ENCODE measurements around the gene FBXO31. TPM values are rescaled to one million over a fixed set of nuclear protein-coding genes. Genes with fewer than 3 reads are reported as not detected.

Gene FBXO31
- total RNA-seq, 2 donors from 2014 or later: 18.6 to 22.1 TPM

DNA sequence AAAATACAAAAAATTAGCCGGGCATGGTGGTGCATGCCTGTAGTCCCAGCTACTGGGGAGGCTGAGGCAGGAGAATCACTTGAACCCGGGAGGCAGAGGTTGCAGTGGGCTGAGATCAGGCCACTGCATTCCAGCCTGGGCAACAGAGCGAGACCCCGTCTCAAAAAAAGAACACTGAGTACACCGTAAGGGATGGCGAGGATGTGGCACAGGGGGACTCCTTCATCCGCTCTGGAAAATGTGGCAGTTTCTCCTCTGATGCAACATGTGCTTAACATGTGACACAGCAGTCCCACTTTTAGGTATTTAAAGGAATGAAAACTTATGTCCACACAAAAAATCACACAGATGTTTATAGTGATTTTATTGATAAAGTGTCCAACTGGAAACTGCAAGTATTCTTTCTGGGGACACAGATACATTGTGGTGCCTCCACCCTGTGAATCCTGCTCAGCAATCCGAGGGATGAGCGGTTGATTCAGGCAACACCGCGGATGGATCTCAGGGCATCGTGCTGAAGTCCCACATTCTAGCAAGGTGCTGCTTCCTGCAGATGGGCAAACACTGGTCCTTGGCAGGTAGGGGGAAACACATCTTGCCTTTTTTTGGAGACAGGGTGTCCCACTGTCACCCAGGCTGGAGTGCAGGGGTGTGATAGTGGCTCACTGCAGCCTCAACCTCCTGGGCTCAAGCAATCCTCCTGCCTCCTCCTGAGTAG is 62.9 kb downstream of the FBXO31 start:
- Mint-ChIP-seq H3K27ac (no peak overlapping the region), H3K27me3 (ENCODE audit: insufficient read depth) (no peaks in the 10 kb centered on the region), H3K4me3 (no peak overlapping the region), H3K36me3 (ENCODE audit: low read depth) (no peaks in the 10 kb centered on the region), H3K4me1 (peaks cover 8% of the 10 kb centered on the region), H3K9me3 (no peaks in the 10 kb centered on the region)
- no peak overlapping the region for H3K27ac ChIP-seq (ENCODE audit: low read depth, low read length)
- H3K9ac ChIP-seq (ENCODE audit: extremely low read depth, low read length, poor library complexity, severe bottlenecking): no peak overlapping the region
- TF ChIP-seq, protein P1, sequence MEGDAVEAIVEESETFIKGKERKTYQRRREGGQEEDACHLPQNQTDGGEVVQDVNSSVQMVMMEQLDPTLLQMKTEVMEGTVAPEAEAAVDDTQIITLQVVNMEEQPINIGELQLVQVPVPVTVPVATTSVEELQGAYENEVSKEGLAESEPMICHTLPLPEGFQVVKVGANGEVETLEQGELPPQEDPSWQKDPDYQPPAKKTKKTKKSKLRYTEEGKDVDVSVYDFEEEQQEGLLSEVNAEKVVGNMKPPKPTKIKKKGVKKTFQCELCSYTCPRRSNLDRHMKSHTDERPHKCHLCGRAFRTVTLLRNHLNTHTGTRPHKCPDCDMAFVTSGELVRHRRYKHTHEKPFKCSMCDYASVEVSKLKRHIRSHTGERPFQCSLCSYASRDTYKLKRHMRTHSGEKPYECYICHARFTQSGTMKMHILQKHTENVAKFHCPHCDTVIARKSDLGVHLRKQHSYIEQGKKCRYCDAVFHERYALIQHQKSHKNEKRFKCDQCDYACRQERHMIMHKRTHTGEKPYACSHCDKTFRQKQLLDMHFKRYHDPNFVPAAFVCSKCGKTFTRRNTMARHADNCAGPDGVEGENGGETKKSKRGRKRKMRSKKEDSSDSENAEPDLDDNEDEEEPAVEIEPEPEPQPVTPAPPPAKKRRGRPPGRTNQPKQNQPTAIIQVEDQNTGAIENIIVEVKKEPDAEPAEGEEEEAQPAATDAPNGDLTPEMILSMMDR (conservative IDR thresholded peaks at IDR 0.05): no peak
- no peaks in the 10 kb centered on the region for H3K4me1 ChIP-seq (ENCODE audit: control insufficient read depth, insufficient read depth, low read length)
- 95% methylated on average over 9 to 12 of the region's 12 CpGs for WGBS, 2 experiments (ENCODE audit: insufficient coverage in 1 of 2, insufficient read length in 1 of 2)
- no peak for DNase-seq
- no peaks in the 10 kb centered on the region for H3K9me3 ChIP-seq (ENCODE audit: control insufficient read depth, low read length)
- no peaks in the 10 kb centered on the region for H3K27me3 ChIP-seq (ENCODE audit: control insufficient read depth, insufficient read depth, low read length, poor library complexity, severe bottlenecking)
- no peaks in the 10 kb centered on the region for H3K36me3 ChIP-seq (ENCODE audit: control insufficient read depth, insufficient read depth, low read length)
- H3K4me3 ChIP-seq (ENCODE audit: low read length): no peak overlapping the region

DNA sequence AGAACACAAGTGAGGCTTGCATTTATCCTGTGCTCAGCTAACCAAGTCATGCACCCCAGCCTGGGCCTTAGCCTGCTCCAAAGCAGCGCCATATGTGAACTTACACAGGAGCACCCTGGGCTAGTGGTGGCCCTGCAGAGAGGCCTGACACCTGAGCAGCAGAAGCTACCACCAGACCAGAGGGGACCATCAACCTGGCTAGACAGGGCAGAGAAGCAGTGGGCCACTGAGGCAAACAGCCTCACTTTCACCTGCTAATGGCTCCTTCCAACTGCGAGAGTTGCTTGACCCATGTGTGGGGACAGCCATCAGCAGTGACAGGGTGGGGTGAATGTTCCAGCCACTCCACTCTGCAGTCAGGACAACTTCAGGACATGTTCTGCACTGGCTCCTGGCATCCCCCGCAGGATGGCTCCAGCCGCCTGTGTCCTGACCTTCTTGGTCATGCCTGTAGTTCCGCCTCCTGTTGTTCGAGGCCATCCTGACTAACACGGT is 63.5 kb downstream of the FBXO31 start:
- Mint-ChIP-seq H3K9me3 (no peaks in the 10 kb centered on the region), H3K4me3 (no peak overlapping the region), H3K36me3 (ENCODE audit: low read depth) (no peaks in the 10 kb centered on the region), H3K27me3 (ENCODE audit: insufficient read depth) (no peaks in the 10 kb centered on the region), H3K4me1 (peaks cover 8% of the 10 kb centered on the region), H3K27ac (no peak overlapping the region)
- TF ChIP-seq, protein P1 (conservative IDR thresholded peaks at IDR 0.05): no peak
- 79 to 96% methylated on average over 7 of the region's 7 CpGs for WGBS, 2 experiments (ENCODE audit: insufficient coverage in 1 of 2, insufficient read length in 1 of 2)
- no peaks in the 10 kb centered on the region for H3K4me1 ChIP-seq (ENCODE audit: control insufficient read depth, insufficient read depth, low read length)
- H3K9ac ChIP-seq (ENCODE audit: extremely low read depth, low read length, poor library complexity, severe bottlenecking): no peak overlapping the region
- no peak overlapping the region for H3K27ac ChIP-seq (ENCODE audit: low read depth, low read length)
- no peaks in the 10 kb centered on the region for H3K27me3 ChIP-seq (ENCODE audit: control insufficient read depth, insufficient read depth, low read length, poor library complexity, severe bottlenecking)
- no peak for DNase-seq
- no peaks in the 10 kb centered on the region for H3K9me3 ChIP-seq (ENCODE audit: control insufficient read depth, low read length)
- no peak overlapping the region for H3K4me3 ChIP-seq (ENCODE audit: low read length)
- H3K36me3 ChIP-seq (ENCODE audit: control insufficient read depth, insufficient read depth, low read length): no peaks in the 10 kb centered on the region

DNA sequence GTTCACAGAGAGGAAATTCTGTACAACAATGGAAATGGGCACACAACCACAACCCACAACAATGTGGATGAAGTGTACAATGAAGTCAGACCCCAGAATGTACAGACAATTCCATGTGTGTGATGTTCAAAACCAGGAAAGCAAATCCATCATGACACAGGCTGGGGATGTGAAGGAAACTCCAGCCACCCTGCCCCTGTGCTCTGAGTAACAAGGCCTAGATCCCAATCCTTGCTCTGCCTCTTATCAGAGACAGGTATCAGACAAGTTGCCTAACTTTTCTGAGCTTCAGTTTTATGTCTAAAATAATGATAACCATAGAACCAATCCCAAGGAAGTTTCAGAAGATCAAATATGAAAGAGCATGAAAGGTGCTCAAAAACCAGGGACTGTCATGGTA is 64.6 kb downstream of the FBXO31 start:
- Histone ChIP-seq H3K4me3 (ENCODE audit: low read length) (no peak overlapping the region), H3K27me3 (ENCODE audit: control insufficient read depth, insufficient read depth, low read length, poor library complexity, severe bottlenecking) (no peaks in the 10 kb centered on the region), H3K4me1 (ENCODE audit: control insufficient read depth, insufficient read depth, low read length) (no peaks in the 10 kb centered on the region), H3K9ac (ENCODE audit: extremely low read depth, low read length, poor library complexity, severe bottlenecking) (no peak overlapping the region), H3K9me3 (ENCODE audit: control insufficient read depth, low read length) (no peaks in the 10 kb centered on the region), H3K27ac (ENCODE audit: low read depth, low read length) (no peak overlapping the region), H3K36me3 (ENCODE audit: control insufficient read depth, insufficient read depth, low read length) (no peaks in the 10 kb centered on the region)
- Mint-ChIP-seq H3K4me1 (peaks cover 8% of the 10 kb centered on the region), H3K27me3 (ENCODE audit: insufficient read depth) (no peaks in the 10 kb centered on the region), H3K27ac (no peak overlapping the region), H3K9me3 (no peaks in the 10 kb centered on the region), H3K36me3 (ENCODE audit: low read depth) (no peaks in the 10 kb centered on the region), H3K4me3 (peak overlapping the region; percentile 94)
- no peak for DNase-seq
- TF ChIP-seq, protein P1 (conservative IDR thresholded peaks at IDR 0.05): no peak

Measured in endodermal cell (in vitro differentiated cells).